DOHH2 (cell line): ENCODE data around the gene CEP350.

Experiments
- CTCF ChIP-seq: fragments of 200-600 bp; sonication (generic); IDR thresholded peaks from one replicate; pipeline ENCODE4 v1.5.1; 2014; ENCODE audit warnings: antibody characterized with exemption, mild to moderate bottlenecking, low read depth, low read length; ENCODE audit not compliant: poor library complexity, severe bottlenecking
- EZH2phosphoT487 ChIP-seq: fragments of 200-600 bp; sonication (generic); IDR thresholded peaks from 2 replicates; pipeline ENCODE4 v1.6.1; 2017; ENCODE audit warnings: borderline replicate concordance, mild to moderate bottlenecking, antibody characterized with exemption, low read length, moderate library complexity, mixed read lengths

- TF ChIP-seq CTCF (no peak), EZH2phosphoT487 (no peak)
Measured at GRCh38 chr1:180156201-180156600, 201.6 kb downstream of the CEP350 start.
